Dermis blood vessel endothelial cell (primary cell): ENCODE data around the gene POLN. TPM values are rescaled to one million over a fixed set of nuclear protein-coding genes. Genes with fewer than 3 reads are reported as not detected.
"Not testable (repeated sequence)": the region's sequence is repeated elsewhere in the genome, so short reads cannot be mapped to it uniquely, and the experiment has no call there.

Experiments used
- DNase-seq: peaks from one replicate; pipeline ENCODE4 v3.0.0; 2010
- total RNA-seq: library from RNA; depleted of rRNA; stranded (reverse); fragments of >200 nt; gene quantifications from 2 replicates; pipeline ENCODE4 v1.2.3, GENCODE V29; 2014

The POLN gene
- total RNA-seq, 1 donor from 2014 or later = 5.8 TPM

DNA sequence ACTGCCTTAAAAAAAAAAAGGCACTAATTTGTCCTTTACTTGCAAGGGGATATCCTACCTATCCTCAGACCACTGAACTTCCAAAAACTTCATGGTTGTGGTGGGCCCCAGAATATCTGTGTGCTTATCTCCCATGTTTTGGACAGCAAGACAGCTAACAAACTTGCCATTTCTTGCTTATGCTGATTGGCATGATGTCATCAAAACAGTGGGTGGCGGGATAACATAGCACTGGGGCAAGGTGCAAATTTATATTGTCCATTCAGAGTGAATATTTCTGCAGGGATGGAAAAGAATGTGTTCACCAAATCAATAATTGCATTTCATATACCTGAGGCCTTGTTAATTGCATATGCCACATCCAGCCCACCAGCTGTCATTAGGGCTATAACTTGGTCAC is 23.5 kb downstream of the POLN start:
- DNase-seq = no peak

DNA sequence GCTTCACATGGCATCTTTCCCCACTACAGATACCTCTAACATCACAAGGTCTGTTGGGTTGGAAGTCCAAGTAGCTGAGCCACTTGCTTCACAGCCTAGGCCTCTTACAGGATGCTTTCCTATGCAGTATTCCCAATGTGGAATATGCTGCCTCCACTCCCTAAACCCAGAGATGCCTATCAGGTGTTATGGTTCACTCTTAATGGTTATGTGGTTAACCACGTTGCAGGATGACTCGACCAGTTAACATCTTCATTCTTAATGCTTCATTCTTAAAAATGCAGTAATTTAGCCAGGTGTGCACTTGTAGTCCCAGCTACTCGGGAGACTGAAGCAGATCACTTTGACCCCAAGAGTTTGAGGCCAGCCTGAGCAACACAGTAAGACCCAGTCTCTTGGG is 24.2 kb downstream of the POLN start:
- no peak for DNase-seq

DNA sequence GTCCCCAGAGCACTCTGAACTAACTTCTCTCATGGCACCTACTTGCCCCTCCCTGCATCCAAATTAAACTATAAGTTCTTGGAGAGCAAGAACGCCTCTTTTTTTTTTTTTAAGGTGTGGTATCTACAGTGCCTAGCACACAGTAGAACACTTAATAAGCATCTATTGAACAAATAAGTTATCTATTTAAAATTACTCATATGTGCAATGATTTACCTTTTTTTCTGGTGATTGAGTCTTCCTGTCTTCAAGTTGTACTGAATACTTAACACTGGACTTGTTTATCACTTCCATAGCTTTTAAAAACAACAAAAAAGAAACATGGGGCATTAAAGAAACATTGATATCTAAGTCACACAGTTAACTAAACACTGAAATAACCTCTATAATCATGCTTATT is 29.1 kb downstream of the POLN start:
- DNase-seq = no peak

DNA sequence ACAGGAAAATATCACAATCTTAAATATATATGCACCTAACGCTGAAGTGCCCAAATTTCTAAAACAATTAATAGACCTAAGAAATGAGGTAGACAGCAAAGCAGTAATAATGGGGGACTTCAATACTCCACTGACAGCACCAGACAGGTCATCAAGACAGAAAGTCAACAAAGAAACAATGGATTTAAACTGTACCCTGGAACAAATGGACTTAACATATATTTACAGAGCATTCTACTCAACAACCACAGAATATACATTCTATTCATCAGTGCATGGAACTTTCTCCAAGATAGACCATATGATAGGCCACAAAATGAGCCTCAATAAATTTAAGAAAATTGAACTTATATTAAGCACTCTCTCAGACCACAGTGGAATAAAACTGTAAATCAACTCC is 39.1 kb downstream of the POLN start:
- DNase-seq = not testable (repeated sequence)

DNA sequence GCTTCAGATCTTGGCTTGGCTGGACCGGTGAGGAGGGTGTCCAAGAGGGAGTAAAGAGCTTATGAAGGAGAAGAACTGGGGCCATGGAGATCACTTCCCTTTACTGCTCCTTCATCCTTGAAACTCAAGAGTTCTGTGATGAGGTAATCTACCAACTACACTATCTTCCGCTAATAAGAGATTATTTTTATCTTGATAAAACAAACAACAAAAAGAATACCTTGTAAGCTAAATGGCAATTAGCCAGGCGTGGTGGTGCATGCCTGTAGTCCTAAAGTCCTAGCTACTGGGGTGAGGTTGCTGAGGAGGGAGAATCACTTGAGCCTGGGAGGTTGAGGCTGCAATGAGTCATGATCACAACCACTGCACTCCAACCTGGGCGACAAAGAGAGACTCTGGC is 47.4 kb downstream of the POLN start:
- no peak for DNase-seq

- no peak for DNase-seq
Measured at GRCh38 chr4:2193326-2193725, 48.6 kb downstream of the POLN start.

GRCh38 chr4:2186865-2187172 is 55.1 kb downstream of the POLN start:
- DNase-seq = no peak

- DNase-seq = peak; percentile 43
Measured at GRCh38 chr4:2186133-2186864, 55.6 kb downstream of the POLN start.

- DNase-seq = no peak
Measured at GRCh38 chr4:2183394-2183793, 58.5 kb downstream of the POLN start.

DNA sequence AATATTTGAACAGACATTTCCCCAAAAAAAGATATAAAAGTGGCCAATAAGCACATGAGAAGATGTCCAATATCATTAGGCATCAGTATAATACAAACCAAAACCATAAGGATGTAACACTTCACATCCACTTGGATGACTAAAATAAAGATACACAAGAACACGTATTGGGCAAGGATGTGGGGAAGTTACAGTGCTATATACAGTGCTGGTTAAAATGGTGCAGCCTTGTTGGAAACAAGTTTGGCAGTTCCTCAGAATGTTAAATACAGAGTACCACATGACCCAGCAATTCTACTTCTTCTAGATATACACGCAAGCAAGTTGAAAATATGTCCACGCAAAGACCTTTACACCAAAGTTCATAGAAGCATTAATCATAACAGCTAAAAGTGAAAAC is 58.9 kb downstream of the POLN start:
- DNase-seq = no peak

DNA sequence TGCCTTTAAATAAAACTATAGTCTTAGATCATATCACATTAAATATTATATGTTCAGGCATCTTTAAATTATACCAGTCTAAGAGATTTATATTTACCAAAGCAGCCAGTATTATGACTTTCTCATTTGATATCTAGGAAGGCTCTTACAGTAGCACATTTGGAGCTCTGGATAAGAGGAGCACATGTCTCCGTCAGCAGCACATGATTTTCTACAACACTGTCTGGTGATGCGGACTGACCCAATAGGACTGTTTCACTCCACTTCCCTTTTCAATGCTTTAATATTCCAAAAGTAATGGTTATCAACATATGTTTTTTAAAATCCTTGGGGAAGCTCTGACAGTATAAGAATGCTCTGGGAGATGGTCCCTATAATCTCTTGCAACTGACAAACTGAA is 61.5 kb downstream of the POLN start:
- DNase-seq = no peak

GRCh38 chr4:2179717-2180116 is 62.2 kb downstream of the POLN start:
- DNase-seq = no peak

DNA sequence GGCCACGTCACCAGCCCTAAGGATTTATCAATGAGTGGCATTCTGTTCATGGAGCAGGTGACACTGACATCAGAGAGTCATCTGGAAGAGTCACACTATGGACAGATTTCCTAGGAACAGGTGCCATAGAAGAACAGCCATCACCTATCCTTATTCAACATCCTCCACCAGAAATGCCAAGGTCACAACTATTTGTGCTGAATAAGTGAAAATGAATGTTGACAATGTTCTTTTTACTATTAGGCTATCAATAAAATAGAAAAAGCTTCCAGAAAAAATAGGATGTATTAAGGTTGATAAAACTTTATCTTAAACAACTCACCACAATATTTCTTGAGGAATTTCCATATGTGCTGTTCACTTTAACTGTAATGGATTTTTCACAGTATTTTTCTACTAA is 62.9 kb downstream of the POLN start:
- no peak for DNase-seq

- DNase-seq = no peak
Measured at GRCh38 chr4:2177443-2178093, 64.4 kb downstream of the POLN start.

DNA sequence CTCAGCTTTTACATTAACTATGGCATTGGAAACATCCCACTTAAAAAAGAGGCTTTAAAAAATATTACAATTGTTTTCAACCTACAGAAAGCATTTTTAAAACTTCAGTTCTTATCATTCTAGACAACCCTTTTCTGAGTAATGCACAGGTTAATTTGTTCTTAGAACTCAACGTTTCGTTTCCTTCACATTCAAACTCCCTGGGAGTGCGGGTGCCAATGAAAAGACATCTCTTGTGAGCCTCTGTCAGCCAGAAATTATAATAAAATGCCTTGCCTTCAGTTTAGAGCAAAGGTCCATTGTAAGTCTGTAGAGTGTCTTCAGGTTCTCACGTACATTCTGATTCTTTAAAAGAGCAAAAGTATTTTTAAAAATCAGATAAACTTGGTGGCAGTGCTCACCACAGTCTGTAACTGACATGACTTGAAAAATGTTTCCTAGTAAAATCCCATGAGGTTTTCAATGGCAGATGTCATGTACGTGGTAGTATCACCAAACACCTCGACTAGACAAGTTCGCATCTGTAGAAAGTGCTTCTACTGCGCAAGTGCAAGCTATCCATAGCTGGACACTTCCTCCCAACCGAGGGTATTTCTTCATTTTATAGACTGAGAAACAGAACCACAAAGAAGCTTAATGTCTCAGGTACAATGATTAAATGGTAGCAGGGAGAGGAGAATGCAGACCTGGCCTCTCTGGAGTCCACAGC is 65.8 kb downstream of the POLN start:
- no peak for DNase-seq

GRCh38 chr4:2174061-2174460 is 67.9 kb downstream of the POLN start:
- no peak for DNase-seq

- DNase-seq = no peak
Measured at GRCh38 chr4:2172627-2173231, 69.2 kb downstream of the POLN start.

- DNase-seq = no peak
Measured at GRCh38 chr4:2172161-2172560, 69.8 kb downstream of the POLN start.

DNA sequence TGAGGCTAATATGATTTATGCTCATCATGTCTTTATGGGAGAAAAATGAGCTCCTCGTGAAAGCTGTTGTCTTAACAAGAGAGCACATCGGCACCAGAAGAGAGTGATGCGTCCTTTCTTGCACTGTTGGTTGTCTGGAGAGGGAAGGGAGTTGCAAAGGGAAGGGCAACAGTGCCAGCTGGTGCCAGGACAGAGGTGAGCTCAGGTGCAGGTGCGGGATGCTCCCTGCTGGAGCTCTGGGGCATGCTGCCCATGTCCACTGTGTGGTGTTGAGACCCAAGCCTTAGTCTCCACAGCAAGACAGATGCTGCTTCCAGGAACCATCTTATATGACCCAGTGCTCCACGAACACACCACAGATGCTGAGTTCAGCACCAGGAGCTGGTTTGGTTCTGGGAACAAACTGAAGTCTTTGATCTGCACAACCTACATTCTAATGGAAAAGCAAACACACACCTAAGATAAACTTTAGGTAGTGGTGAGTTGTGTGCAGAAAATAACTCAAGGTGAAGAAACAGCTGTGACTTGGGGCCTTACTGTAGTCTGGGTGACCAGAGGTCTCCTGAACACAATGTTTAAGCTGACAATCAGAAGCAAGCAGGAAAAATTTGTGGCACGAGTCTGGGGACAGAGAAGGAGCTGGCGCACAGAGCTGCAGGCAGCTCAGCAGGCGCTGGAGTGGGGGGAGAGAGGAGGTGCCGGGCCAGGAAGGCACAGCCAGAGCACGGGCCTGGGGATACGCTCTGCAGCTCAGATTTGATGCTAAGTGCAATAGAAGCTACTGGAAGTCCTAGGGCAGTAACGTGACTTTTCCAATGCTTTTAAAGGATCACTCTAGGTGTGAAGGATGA is 73.2 kb downstream of the POLN start:
- no peak for DNase-seq

- no peak for DNase-seq
Measured at GRCh38 chr4:2166253-2166652, 75.7 kb downstream of the POLN start.

- DNase-seq = no peak
Measured at GRCh38 chr4:2165391-2165790, 76.5 kb downstream of the POLN start.

DNA sequence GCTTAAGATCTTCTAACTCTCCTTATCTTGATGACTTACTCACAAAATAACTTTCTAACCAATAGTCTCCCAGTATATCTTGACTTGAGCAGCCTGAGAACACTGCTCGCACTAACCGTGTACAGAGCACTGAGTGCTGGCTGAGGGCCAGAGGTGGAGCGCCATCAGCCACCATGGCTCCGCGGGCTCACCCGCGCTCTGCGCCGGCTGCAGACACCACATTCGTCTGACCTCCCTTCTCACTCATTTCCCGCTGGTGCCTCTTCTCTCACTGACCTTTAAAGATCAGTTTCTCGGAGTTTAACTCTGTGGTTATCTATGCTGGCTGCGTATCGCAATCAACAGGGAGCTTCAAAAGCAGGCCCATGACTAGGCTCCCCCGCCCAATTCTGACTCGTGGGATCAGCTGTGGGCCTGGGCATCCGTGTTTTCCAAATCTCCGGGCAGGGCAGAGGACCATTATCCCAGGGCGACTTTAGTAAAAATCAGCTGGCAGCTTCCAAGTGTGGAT is 78.6 kb downstream of the POLN start:
- no peak for DNase-seq
